Choroid plexus epithelial cell (primary cell): Measurements from ENCODE around the gene SPTBN4.

ENCODE experiments used
- DNase-seq: peaks from one replicate; pipeline ENCODE4 v3.0.0-alpha.2; 2010; ENCODE audit warnings: low read depth
- H3K4me3 ChIP-seq: 2 replicates; pipeline ENCODE4 v1.5.1; 2011; ENCODE audit warnings: low read depth, mild to moderate bottlenecking, control low read depth, low read length, moderate library complexity
- TF ChIP-seq, protein P1 (sequence below): conservative IDR thresholded peaks from 2 replicates; pipeline ENCODE4 v1.5.1; 2011; ENCODE audit warnings: low read depth, mild to moderate bottlenecking, control low read depth, inconsistent platforms, low read length, moderate library complexity

SPTBN4 gene

DNA sequence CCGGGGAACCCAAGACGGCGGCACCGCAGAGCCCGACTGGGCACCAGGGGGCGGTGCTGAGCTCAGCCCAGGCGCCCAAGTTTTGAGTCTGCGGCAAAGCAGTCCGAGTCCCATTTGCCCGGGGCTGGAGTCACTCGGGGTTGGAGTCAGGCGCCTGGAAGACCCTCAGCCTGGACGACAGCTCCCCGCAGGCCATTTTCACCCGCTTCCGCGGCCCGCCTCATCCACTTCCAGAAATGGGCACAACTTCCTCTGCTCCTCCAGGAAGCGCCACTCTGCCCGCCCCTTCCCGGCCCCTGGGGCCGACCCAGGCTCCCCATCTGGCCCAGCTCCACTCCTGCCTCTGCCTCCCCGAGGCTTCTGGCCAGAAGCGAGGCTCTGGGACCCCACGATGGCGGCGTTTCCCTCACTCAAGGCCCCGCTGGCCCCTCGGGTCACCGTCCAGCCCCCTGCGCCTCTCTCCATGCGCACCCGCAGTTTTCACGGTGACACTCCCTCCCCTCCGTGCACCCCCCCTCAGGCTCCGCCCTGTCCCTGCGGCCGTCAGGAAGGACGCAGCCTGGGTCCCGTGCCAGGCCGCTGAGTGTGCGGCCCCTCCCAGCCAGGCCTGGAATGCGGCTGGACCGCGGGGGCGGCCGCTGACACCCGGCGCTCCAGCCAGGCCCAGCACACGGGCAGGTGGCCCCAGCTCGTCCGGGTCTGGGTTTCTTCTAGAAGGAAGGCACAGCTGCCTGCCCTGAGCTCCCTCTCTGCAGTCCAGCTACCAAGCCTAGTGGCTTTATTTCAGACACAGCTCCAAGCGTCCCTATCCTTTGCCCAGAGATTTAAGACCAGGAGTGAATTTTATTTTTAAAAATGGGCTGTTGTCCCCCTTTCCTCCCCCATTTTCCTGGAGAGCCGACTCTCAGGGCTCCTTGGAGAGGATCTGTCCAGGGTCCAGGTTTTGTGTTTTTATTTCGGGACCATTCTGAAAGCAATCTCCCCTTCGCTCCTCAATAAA is 45.7 kb upstream of the SPTBN4 start:
- H3K4me3 ChIP-seq: peak overlapping the region; percentile 74
- peak; percentile 89 for DNase-seq
- TF ChIP-seq, protein P1, sequence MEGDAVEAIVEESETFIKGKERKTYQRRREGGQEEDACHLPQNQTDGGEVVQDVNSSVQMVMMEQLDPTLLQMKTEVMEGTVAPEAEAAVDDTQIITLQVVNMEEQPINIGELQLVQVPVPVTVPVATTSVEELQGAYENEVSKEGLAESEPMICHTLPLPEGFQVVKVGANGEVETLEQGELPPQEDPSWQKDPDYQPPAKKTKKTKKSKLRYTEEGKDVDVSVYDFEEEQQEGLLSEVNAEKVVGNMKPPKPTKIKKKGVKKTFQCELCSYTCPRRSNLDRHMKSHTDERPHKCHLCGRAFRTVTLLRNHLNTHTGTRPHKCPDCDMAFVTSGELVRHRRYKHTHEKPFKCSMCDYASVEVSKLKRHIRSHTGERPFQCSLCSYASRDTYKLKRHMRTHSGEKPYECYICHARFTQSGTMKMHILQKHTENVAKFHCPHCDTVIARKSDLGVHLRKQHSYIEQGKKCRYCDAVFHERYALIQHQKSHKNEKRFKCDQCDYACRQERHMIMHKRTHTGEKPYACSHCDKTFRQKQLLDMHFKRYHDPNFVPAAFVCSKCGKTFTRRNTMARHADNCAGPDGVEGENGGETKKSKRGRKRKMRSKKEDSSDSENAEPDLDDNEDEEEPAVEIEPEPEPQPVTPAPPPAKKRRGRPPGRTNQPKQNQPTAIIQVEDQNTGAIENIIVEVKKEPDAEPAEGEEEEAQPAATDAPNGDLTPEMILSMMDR: peak; percentile 94

GRCh38 chr19:40421993-40422747 is 44.6 kb upstream of the SPTBN4 start:
- TF ChIP-seq, protein P1: no peak
- no peak overlapping the region for H3K4me3 ChIP-seq

DNA sequence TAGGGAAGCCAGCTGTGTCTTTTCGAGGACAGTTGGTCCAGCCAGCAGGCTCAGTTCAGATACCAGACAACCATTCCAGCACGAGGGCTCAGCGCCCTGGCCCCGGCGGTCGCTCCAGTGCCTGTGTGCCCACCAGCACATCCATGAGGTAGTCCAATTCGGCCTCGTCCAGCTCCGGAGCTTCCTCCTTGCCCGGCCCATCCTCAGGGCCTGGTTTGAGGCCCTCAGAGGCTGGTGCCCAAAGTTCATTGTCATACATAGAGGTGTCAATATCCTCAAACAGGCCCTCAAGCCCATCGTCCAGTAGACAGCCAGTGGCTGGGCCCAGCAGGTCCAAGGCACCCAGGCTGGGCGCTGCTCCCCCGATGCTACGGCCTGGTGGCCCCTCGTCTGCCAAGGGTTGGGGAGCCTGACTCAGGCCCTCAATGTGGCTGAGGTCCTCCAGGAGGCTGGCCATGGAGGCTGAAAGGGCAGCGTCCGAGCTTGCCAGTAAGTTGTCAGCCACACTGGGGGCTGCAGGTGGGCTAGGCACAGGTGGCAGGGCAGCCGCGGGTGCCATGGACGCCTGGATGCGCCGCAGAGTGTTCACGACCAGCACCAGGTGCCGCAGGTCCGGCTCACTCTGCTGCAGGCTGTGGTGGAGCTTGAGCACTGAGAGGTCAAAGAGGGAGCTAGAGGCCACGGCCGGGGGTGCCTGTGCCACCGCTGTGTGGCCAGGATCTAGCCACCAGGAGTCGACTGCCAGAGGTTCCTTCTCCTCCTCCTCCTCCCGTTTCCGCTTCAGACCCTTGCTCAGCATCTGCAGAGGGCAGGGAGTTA is 43.8 kb upstream of the SPTBN4 start:
- H3K4me3 ChIP-seq: no peak overlapping the region
- TF ChIP-seq, protein P1: no peak
- DNase-seq: no peak

More at GRCh38 chr19:40421993-40422747, 44.6 kb upstream of the SPTBN4 start:
- no peak for DNase-seq

DNA sequence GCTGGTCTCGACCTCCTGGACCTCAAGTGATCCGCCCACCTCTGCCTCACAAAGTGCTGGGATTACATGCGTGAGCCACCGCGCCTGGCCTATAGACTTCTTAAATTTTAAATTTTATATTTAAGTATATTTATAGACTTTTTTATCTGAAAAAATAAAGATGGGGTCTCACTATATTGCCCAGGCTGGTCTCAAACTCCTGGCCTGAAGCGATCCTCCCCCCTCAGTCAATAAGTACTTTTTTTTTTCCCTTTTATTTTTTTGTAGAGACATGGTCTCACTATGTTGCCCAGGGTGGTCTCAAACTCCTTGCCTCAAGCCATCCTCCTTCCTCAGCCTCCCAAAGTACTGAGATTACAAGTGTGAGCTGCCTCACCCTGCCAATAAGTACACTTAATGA is 42.9 kb upstream of the SPTBN4 start:
- no peak for DNase-seq
- H3K4me3 ChIP-seq: peak overlapping the region; percentile 46
- TF ChIP-seq, protein P1: no peak

DNA sequence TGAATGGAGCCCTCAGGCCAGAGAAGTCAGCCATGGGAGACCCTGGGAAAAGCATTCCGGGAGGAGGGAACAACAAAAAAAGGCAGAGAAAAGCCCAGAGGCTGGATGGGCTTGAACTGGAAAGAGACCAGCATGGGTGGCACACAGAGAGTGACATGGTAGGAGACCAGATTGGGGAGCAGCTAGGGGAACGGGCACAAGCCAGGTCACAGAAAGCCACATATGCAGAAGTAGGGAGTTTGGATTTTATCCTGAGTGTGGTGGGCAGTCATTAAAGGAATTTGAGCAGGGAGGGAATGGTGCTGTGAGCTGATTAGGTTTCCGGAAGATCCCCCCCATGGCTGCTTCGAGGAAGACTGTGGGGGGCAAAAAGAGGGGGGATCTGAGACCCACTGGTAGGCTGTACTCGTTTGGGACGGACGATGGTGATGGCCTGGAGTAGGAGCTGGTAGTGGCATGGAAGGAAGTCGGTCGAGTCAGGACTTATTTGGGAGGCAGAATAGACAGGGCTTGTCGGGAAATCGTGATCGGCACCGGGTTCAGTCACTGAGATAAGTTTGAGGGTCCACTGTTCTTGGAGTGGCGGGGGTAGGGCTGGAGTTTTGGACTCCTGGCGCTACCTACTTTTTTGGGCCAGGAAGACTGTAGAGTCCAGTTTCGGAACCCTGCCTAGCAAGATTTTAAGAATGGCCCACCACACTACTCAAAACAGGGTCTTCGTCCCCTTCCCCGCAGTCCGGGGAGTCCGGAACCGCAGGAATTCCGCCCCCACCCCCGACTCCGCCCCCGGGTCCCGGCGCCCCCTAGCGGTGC is 42.0 kb upstream of the SPTBN4 start:
- DNase-seq: peak; percentile 48
- TF ChIP-seq, protein P1: no peak
- H3K4me3 ChIP-seq: peak overlapping the region; percentile 84
